ENCODE data around the gene RNF8.

- no peak for TF ChIP-seq CTCF (IDR thresholded peaks at IDR 0.05)
- TF ChIP-seq POLR2AphosphoS5 (IDR thresholded peaks at IDR 0.05): no peak
- TF ChIP-seq POLR2A (IDR thresholded peaks at IDR 0.05): no peak
Observed at GRCh38 chr6:37441651-37442050, 87.9 kb downstream of the RNF8 start.

Data from prostate gland (tissue), 2 donors.